ENCODE results near the gene SEC14L5. TPM values are rescaled to one million over a fixed set of nuclear protein-coding genes. Genes with fewer than 3 reads are reported as not detected.

The SEC14L5 gene
- total and polyA plus RNA-seq, 2 experiments from 2014 or later: 2.6 to 5.9 TPM

DNA sequence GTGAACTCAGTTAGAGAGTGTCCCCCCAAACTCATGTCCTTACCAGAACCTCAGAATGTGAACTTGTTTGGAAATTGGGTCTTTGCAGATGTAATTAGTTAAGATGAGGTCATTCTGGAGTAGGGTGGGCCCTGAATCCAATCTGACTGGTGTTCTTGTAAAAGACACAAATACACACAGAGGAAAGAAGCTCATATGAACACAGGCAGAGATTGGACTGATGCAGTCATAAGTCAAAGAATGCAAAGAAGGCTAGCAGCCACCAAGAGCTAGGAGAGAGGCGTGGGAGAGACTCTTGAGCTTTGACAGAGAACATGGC is 77.7 kb downstream of the SEC14L5 start:
- peaks cover 34% of the 10 kb centered on the region for H3K27me3 Mint-ChIP-seq (ENCODE audit: insufficient read depth, low read depth, poor library complexity)
- no peaks in the 10 kb centered on the region for H3K36me3 ChIP-seq (ENCODE audit: insufficient read depth)
- H3K27ac ChIP-seq (ENCODE audit: low read depth): peak overlapping the region; percentile 96
- H3F3A ChIP-seq (replicated peaks; ENCODE audit: low read depth): peaks cover 12% of the 10 kb centered on the region
- H2AFZ ChIP-seq: no peak overlapping the region; the same call in 1 of the 2 replicates
- H4K20me1 ChIP-seq (replicated peaks; ENCODE audit: insufficient read depth): no peaks in the 10 kb centered on the region
- H3K36me3 Mint-ChIP-seq (ENCODE audit: low read depth): no peaks in the 10 kb centered on the region; the same call in 2 of the 3 replicates
- no peaks in the 10 kb centered on the region for H3K9me3 Mint-ChIP-seq
- H3K4me1 Mint-ChIP-seq: peaks cover 39% of the 10 kb centered on the region
- H3K4me3 Mint-ChIP-seq: no peak overlapping the region; the same call in 2 of the 3 replicates
- H3K27me3 ChIP-seq (ENCODE audit: insufficient read depth): peaks cover 6% of the 10 kb centered on the region
- no peak for DNase-seq (ENCODE audit: low spot score)
- peak overlapping the region; percentile 85; the same call in 1 of the 2 replicates for H3K4me2 ChIP-seq
- no peak for TF ChIP-seq CREB1 (CRISPR knock-in tag; IDR thresholded peaks at IDR 0.05; ENCODE audit: low read depth)
- no peak for TF ChIP-seq EZH2phosphoT487 (IDR thresholded peaks at IDR 0.05; ENCODE audit: unreplicated experiment)
- no peak overlapping the region; the same call in 1 of the 2 replicates for H3K4me3 ChIP-seq
- 0 out of 2 replicates have a peak overlapping the region, but pooled peaks have one; percentile 17 for H3K27ac Mint-ChIP-seq
- no peaks in the 10 kb centered on the region for H3K9me2 ChIP-seq (ENCODE audit: insufficient read depth)
- no peak for ATAC-seq
- peaks cover 32% of the 10 kb centered on the region for H3K4me1 ChIP-seq (ENCODE audit: insufficient read depth)
- H3K79me2 ChIP-seq (replicated peaks; ENCODE audit: insufficient read depth): no peaks in the 10 kb centered on the region; the same call in 1 of the 2 replicates

DNA sequence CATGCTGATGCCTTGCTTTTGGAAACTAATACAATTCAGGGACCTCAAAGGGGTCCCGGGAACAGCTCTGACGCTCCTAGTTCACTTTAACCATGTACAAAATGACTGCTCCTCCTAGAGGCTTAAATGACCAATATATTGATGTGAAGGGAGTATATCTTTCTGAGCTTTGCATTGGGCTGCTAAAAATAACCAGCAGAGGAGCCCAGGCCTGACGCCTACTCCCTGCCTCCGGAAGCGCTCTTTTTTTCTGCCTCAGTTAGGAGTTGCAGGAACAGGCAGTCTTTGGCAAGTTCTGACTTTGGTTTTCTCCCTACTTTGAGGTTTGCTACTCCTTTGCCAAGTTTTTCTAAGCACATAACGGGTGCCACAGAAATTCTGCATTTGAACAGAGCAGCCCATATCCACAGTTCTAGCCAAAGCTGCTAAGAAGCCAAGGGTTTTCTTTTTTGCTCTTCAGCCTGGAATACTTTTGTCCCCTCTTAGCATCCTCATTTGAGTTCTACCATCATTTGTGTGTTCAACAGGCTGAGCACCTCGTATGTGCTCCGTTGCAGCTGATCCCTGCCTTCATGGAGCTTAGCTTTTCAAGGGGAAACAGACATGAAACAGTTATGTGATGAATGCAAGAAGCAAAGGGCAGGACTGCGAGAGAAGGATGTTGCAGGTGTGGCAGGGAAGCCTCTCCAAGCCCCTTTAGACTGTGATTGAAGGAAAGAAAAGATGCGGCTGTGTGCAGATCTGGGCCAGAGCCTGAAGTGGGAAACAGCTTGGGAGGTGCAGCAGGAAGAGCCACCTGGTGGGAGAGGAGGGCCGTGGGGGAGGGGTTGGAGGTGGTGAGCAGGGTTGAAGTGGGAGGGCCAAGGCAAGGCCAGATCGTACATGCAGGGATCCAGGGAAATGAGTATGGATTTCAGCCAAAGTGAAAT is 78.4 kb downstream of the SEC14L5 start:
- Mint-ChIP-seq H3K36me3 (ENCODE audit: low read depth) (no peaks in the 10 kb centered on the region; the same call in 2 of the 3 replicates), H3K27ac (peak overlapping the region; percentile 94), H3K4me1 (peaks cover 39% of the 10 kb centered on the region), H3K9me3 (no peaks in the 10 kb centered on the region), H3K4me3 (peak overlapping the region; percentile 49), H3K27me3 (ENCODE audit: insufficient read depth, low read depth, poor library complexity) (peaks cover 29% of the 10 kb centered on the region)
- Histone ChIP-seq H3K9me2 (ENCODE audit: insufficient read depth) (no peaks in the 10 kb centered on the region), H3K27me3 (ENCODE audit: insufficient read depth) (peaks cover 6% of the 10 kb centered on the region), H3K4me2 (peak overlapping the region; percentile 85), H3K27ac (ENCODE audit: low read depth) (peak overlapping the region; percentile 96), H3K4me3 (peak overlapping the region; percentile 45), H3K36me3 (ENCODE audit: insufficient read depth) (no peaks in the 10 kb centered on the region), H3F3A (replicated peaks; ENCODE audit: low read depth) (peaks cover 12% of the 10 kb centered on the region), H4K20me1 (replicated peaks; ENCODE audit: insufficient read depth) (no peaks in the 10 kb centered on the region), H2AFZ (peak overlapping the region; percentile 70), H3K79me2 (replicated peaks; ENCODE audit: insufficient read depth) (no peaks in the 10 kb centered on the region; the same call in 1 of the 2 replicates), H3K4me1 (ENCODE audit: insufficient read depth) (peaks cover 32% of the 10 kb centered on the region)
- peak; percentile 81 for ATAC-seq
- DNase-seq (ENCODE audit: low spot score): peak; percentile 84
- TF ChIP-seq, protein P1, sequence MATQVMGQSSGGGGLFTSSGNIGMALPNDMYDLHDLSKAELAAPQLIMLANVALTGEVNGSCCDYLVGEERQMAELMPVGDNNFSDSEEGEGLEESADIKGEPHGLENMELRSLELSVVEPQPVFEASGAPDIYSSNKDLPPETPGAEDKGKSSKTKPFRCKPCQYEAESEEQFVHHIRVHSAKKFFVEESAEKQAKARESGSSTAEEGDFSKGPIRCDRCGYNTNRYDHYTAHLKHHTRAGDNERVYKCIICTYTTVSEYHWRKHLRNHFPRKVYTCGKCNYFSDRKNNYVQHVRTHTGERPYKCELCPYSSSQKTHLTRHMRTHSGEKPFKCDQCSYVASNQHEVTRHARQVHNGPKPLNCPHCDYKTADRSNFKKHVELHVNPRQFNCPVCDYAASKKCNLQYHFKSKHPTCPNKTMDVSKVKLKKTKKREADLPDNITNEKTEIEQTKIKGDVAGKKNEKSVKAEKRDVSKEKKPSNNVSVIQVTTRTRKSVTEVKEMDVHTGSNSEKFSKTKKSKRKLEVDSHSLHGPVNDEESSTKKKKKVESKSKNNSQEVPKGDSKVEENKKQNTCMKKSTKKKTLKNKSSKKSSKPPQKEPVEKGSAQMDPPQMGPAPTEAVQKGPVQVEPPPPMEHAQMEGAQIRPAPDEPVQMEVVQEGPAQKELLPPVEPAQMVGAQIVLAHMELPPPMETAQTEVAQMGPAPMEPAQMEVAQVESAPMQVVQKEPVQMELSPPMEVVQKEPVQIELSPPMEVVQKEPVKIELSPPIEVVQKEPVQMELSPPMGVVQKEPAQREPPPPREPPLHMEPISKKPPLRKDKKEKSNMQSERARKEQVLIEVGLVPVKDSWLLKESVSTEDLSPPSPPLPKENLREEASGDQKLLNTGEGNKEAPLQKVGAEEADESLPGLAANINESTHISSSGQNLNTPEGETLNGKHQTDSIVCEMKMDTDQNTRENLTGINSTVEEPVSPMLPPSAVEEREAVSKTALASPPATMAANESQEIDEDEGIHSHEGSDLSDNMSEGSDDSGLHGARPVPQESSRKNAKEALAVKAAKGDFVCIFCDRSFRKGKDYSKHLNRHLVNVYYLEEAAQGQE (IDR thresholded peaks at IDR 0.05; ENCODE audit: unreplicated experiment): no peak
- TF ChIP-seq STAT1 (IDR thresholded peaks at IDR 0.05; ENCODE audit: unreplicated experiment) (no peak), ZNF331 (CRISPR knock-in tag; IDR thresholded peaks at IDR 0.05; ENCODE audit: low read depth) (no peak), CREB1 (CRISPR knock-in tag; IDR thresholded peaks at IDR 0.05; ENCODE audit: low read depth) (no peak), JUNB (IDR thresholded peaks at IDR 0.05; ENCODE audit: unreplicated experiment) (no peak)
- TF ChIP-seq, protein P2, sequence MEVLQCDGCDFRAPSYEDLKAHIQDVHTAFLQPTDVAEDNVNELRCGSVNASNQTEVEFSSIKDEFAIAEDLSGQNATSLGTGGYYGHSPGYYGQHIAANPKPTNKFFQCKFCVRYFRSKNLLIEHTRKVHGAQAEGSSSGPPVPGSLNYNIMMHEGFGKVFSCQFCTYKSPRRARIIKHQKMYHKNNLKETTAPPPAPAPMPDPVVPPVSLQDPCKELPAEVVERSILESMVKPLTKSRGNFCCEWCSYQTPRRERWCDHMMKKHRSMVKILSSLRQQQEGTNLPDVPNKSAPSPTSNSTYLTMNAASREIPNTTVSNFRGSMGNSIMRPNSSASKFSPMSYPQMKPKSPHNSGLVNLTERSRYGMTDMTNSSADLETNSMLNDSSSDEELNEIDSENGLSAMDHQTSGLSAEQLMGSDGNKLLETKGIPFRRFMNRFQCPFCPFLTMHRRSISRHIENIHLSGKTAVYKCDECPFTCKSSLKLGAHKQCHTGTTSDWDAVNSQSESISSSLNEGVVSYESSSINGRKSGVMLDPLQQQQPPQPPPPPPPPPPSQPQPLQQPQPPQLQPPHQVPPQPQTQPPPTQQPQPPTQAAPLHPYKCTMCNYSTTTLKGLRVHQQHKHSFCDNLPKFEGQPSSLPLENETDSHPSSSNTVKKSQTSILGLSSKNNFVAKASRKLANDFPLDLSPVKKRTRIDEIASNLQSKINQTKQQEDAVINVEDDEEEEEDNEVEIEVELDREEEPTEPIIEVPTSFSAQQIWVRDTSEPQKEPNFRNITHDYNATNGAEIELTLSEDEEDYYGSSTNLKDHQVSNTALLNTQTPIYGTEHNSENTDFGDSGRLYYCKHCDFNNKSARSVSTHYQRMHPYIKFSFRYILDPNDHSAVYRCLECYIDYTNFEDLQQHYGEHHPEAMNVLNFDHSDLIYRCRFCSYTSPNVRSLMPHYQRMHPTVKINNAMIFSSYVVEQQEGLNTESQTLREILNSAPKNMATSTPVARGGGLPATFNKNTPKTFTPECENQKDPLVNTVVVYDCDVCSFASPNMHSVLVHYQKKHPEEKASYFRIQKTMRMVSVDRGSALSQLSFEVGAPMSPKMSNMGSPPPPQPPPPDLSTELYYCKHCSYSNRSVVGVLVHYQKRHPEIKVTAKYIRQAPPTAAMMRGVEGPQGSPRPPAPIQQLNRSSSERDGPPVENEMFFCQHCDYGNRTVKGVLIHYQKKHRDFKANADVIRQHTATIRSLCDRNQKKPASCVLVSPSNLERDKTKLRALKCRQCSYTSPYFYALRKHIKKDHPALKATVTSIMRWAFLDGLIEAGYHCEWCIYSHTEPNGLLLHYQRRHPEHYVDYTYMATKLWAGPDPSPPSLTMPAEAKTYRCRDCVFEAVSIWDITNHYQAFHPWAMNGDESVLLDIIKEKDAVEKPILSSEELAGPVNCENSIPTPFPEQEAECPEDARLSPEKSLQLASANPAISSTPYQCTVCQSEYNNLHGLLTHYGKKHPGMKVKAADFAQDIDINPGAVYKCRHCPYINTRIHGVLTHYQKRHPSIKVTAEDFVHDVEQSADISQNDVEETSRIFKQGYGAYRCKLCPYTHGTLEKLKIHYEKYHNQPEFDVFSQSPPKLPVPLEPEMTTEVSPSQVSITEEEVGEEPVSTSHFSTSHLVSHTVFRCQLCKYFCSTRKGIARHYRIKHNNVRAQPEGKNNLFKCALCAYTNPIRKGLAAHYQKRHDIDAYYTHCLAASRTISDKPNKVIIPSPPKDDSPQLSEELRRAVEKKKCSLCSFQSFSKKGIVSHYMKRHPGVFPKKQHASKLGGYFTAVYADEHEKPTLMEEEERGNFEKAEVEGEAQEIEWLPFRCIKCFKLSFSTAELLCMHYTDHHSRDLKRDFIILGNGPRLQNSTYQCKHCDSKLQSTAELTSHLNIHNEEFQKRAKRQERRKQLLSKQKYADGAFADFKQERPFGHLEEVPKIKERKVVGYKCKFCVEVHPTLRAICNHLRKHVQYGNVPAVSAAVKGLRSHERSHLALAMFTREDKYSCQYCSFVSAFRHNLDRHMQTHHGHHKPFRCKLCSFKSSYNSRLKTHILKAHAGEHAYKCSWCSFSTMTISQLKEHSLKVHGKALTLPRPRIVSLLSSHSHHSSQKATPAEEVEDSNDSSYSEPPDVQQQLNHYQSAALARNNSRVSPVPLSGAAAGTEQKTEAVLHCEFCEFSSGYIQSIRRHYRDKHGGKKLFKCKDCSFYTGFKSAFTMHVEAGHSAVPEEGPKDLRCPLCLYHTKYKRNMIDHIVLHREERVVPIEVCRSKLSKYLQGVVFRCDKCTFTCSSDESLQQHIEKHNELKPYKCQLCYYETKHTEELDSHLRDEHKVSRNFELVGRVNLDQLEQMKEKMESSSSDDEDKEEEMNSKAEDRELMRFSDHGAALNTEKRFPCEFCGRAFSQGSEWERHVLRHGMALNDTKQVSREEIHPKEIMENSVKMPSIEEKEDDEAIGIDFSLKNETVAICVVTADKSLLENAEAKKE (CRISPR knock-in tag; IDR thresholded peaks at IDR 0.05): no peak
- TF ChIP-seq, protein P3, sequence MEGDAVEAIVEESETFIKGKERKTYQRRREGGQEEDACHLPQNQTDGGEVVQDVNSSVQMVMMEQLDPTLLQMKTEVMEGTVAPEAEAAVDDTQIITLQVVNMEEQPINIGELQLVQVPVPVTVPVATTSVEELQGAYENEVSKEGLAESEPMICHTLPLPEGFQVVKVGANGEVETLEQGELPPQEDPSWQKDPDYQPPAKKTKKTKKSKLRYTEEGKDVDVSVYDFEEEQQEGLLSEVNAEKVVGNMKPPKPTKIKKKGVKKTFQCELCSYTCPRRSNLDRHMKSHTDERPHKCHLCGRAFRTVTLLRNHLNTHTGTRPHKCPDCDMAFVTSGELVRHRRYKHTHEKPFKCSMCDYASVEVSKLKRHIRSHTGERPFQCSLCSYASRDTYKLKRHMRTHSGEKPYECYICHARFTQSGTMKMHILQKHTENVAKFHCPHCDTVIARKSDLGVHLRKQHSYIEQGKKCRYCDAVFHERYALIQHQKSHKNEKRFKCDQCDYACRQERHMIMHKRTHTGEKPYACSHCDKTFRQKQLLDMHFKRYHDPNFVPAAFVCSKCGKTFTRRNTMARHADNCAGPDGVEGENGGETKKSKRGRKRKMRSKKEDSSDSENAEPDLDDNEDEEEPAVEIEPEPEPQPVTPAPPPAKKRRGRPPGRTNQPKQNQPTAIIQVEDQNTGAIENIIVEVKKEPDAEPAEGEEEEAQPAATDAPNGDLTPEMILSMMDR (conservative IDR thresholded peaks at IDR 0.05; ENCODE audit: low read depth in 2 of 2): peak in 1 of 2 experiments; percentile 8; a peak in 1 of 4 replicates
